ENCODE results near the gene OCIAD1.

OCIAD1 gene

GRCh38 chr4:48908687-48909086, 77.8 kb downstream of the OCIAD1 start:
- Mint-ChIP-seq H3K4me3 (no peak overlapping the region), H3K27ac (peak overlapping the region; percentile 0), H3K9me3 (no peaks in the 10 kb centered on the region)

GRCh38 chr4:48909697-48910096, 78.8 kb downstream of the OCIAD1 start:
- Mint-ChIP-seq H3K4me1 (ENCODE audit: low read depth) (peaks cover 22% of the 10 kb centered on the region), H3K27me3 (ENCODE audit: low read depth) (no peaks in the 10 kb centered on the region), H3K4me3 (no peak overlapping the region), H3K9me3 (no peaks in the 10 kb centered on the region), H3K27ac (peak overlapping the region; percentile 13), H3K36me3 (ENCODE audit: low read depth) (peaks cover 8% of the 10 kb centered on the region)
- DNase-seq (ENCODE audit: low spot score) = peak; percentile 75

More at GRCh38 chr4:48908687-48909086, 77.8 kb downstream of the OCIAD1 start:
- peaks cover 26% of the 10 kb centered on the region for H3K4me1 Mint-ChIP-seq (ENCODE audit: low read depth)
- DNase-seq (ENCODE audit: low spot score) = no peak
- H3K27me3 Mint-ChIP-seq (ENCODE audit: low read depth) = no peaks in the 10 kb centered on the region
- H3K36me3 Mint-ChIP-seq (ENCODE audit: low read depth) = peaks cover 12% of the 10 kb centered on the region

- H3K9me3 Mint-ChIP-seq = no peaks in the 10 kb centered on the region
- DNase-seq (ENCODE audit: low spot score) = no peak
- H3K27me3 Mint-ChIP-seq (ENCODE audit: low read depth) = peaks cover 3% of the 10 kb centered on the region
- H3K27ac Mint-ChIP-seq = no peak overlapping the region
- no peak overlapping the region for H3K4me3 Mint-ChIP-seq
- peaks cover 15% of the 10 kb centered on the region for H3K4me1 Mint-ChIP-seq (ENCODE audit: low read depth)
- peaks cover 4% of the 10 kb centered on the region for H3K36me3 Mint-ChIP-seq (ENCODE audit: low read depth)
Measured at GRCh38 chr4:48910511-48910910, 79.6 kb downstream of the OCIAD1 start.
